ENCODE measurements around the gene GZMB. TPM values are rescaled to one million over a fixed set of nuclear protein-coding genes. Genes with fewer than 3 reads are reported as not detected.
A peak's percentile ranks its signal among the peaks of the same experiment; 100 is the strongest.

GZMB gene
- total and polyA plus RNA-seq, 8 donors, result 0.28 to 1.8 (median 0.62) TPM; not detected in 3

DNA sequence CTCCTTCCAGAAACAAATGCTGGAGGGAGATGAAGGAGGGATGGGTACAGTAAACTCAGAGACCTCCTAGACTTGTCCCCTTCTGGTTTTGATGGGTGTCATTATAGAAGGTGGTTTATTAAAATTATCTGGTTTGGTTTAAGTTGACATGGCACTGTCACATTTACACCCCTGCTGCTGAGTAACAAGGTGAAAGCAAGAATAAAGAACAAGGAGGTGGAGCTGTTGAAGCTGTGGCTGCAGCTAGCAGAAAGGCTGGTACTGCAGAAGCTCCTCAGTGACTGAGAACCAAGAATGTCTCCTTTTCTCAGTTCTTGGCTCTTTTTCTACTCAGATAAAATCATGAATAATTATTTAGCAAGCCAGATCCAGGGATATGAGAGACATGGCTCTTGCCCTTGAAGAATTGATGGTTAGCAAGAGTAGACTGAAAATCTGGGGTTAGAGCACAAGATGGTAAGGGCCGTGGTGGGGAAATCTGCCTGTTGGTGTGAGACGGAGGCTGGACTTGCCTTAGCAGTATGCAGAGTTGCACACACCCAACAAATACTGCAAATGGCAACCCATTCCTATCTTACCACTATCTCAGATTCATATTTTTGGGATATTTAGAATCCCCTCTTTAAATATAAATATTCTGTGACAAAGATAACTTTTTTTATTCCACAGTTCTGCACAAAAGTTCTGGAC is 24.2 kb downstream of the GZMB start, which contains the start of gene GZMH:
Gene GZMH, minus strand, starts transcription at position 31 of the 690 bp plus-strand sequence. CDS start 72 bp downstream, outside the sequence.
- no peak for DNase-seq
- Histone ChIP-seq H3K4me3 (no peak within 1 kb of the TSS), H3K27me3 (no peaks in the 10 kb centered on the region), H3K27ac (no peak within 1 kb of the TSS), H3K9me3 (no peaks in the 10 kb centered on the region), H3K4me1 (no peaks in the 10 kb centered on the region), H3K36me3 (no peaks in the 10 kb centered on the region)
- intact Hi-C loops (cut with DNase I), result no loop called here
- 71 to 86% methylated on average over 2 of the region's 2 CpGs for WGBS, 2 donors
- TF ChIP-seq, protein P1, sequence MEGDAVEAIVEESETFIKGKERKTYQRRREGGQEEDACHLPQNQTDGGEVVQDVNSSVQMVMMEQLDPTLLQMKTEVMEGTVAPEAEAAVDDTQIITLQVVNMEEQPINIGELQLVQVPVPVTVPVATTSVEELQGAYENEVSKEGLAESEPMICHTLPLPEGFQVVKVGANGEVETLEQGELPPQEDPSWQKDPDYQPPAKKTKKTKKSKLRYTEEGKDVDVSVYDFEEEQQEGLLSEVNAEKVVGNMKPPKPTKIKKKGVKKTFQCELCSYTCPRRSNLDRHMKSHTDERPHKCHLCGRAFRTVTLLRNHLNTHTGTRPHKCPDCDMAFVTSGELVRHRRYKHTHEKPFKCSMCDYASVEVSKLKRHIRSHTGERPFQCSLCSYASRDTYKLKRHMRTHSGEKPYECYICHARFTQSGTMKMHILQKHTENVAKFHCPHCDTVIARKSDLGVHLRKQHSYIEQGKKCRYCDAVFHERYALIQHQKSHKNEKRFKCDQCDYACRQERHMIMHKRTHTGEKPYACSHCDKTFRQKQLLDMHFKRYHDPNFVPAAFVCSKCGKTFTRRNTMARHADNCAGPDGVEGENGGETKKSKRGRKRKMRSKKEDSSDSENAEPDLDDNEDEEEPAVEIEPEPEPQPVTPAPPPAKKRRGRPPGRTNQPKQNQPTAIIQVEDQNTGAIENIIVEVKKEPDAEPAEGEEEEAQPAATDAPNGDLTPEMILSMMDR (IDR thresholded peaks at IDR 0.05), result no peak
- no peak for ATAC-seq
- no peak for FAIRE-seq

DNA sequence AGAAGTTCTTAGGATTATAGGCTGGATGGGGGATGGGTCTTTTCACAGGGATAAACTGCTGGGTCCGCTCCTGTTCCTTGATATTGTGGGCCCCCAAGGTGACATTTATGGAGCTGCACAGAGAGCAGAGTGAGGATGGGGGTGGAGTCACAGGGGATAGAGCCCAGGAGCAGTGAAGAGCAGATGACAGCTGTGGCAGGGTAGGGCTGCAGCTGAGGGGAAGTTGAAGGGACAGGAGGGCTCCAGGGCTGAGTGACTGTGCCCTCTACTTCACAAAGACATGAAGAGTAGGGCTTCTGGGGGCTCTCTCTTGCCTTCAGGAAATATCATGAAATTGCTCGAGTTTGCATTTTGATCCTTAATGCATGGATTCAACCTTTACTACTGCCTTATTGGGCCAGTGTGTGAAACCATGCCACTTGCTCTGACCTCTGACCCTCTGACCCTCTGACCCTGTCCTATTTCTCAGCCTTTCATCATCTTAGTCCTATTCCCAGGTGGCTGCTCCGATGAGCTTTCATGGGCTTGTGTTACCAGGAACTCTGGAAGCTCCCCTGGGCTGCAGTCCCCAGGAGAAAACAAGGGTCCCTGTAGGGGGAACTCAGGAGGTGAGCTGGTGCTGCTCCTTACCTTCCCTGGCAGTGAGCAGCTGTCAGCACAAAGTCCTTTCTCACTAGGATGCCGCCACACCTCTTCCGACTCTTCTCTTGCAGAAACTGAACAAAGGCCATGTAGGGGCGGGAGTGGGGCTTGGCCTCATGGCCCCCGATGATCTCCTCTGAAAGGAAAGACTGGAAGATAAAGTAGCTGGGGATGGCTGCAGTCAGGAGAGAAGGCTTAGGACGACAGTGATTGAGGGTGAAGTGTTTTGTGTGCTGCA is 26.1 kb downstream of the GZMB start:
- DNase-seq (no peak), FAIRE-seq (no peak), ATAC-seq (no peak)
- H3K9me3 ChIP-seq, result no peaks in the 10 kb centered on the region
- H3K27ac ChIP-seq, result no peak overlapping the region
- H3K4me3 ChIP-seq, result no peak overlapping the region
- WGBS, 2 donors, result 67 to 71% methylated on average over 8 of the region's 8 CpGs
- H3K27me3 ChIP-seq, result no peaks in the 10 kb centered on the region
- intact Hi-C loops (cut with DNase I), result no loop called here
- TF ChIP-seq, protein P1 (IDR thresholded peaks at IDR 0.05), result no peak
- H3K4me1 ChIP-seq, result no peaks in the 10 kb centered on the region
- no peaks in the 10 kb centered on the region for H3K36me3 ChIP-seq

DNA sequence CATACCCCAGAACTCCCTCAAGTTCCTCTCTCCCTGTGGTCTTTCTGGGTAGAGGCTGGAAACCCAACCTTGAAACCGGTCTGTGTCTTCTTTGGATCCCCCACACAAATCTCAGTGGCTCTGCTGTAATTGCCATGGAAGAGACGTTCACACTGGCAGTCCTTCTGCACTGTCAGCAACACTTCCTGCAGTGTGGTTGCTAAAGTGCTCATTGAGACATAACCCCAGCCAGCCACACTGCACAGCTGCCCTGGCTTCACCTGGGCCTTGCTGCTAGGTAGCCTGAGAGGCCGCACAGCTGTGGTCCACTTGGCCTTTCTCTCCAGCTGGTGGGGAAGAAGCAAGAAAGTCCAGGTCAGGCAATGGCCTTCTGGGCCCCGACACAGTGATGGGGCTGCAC is 26.9 kb downstream of the GZMB start:
- Histone ChIP-seq H3K27me3 (no peaks in the 10 kb centered on the region), H3K9me3 (no peaks in the 10 kb centered on the region), H3K36me3 (no peaks in the 10 kb centered on the region), H3K4me3 (no peak overlapping the region), H3K27ac (no peak overlapping the region), H3K4me1 (no peaks in the 10 kb centered on the region)
- TF ChIP-seq, protein P1 (IDR thresholded peaks at IDR 0.05), result no peak
- DNase-seq (no peak), ATAC-seq (peak in 2 of 4 donors; percentile 32 to 45), FAIRE-seq (no peak)
- intact Hi-C loops (cut with DNase I), result no loop called here
- 63 to 67% methylated on average over 4 of the region's 4 CpGs for WGBS, 2 donors

DNA sequence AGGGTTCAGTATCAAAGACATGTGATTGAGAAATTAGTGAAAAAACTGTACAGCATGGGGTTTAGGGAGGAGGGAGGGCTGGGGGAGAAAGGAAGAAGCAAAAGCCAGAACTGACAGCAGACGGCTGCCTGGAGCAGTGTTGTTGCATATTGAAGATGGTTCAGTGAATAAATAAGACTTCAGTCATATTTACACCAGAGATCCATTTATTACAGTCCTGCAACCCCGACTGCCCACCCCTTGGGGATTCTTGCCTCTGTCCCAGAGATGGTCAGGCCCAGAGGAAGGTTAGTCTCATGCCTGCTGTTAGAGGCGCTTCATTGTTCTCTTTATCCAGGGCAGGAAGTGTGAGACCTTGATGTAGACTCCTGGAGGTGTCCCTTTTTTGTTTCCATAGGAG is 27.7 kb downstream of the GZMB start:
- H3K27ac ChIP-seq, result no peak overlapping the region
- intact Hi-C loops (cut with DNase I), result no loop called here
- no peaks in the 10 kb centered on the region for H3K27me3 ChIP-seq
- no peak overlapping the region for H3K4me3 ChIP-seq
- FAIRE-seq (no peak), DNase-seq (no peak), ATAC-seq (no peak)
- H3K9me3 ChIP-seq, result no peaks in the 10 kb centered on the region
- no peaks in the 10 kb centered on the region for H3K4me1 ChIP-seq
- TF ChIP-seq, protein P1 (IDR thresholded peaks at IDR 0.05), result no peak
- 58 to 59% methylated on average over 3 of the region's 3 CpGs for WGBS, 2 donors
- H3K36me3 ChIP-seq, result no peaks in the 10 kb centered on the region
